Measurements from ENCODE around the gene CD300LG. TPM values are rescaled to one million over a fixed set of nuclear protein-coding genes. Genes with fewer than 3 reads are reported as not detected.

Gene CD300LG
- polyA plus RNA-seq, 3 donors = not detected

- H3K27ac ChIP-seq (ENCODE audit: low read depth in 1 of 2, low read length in 2 of 2) = no peak overlapping the region
- H3K4me2 ChIP-seq (replicated peaks; ENCODE audit: extremely low read depth, low read length, poor library complexity, severe bottlenecking) = no peak overlapping the region
- Mint-ChIP-seq H3K36me3 (no peaks in the 10 kb centered on the region), H3K27me3 (ENCODE audit: low read depth in 3 of 3) (peaks cover 0 to 8% (median 3%) of the 10 kb centered on the region in 3 donors), H3K9me3 (peaks cover 0 to 9% (median 2%) of the 10 kb centered on the region in 7 donors), H3K4me3 (no peak overlapping the region), H3K4me1 (peaks cover 5% of the 10 kb centered on the region), H3K27ac (peak overlapping the region in 1 of 7 donors; percentile 78)
- no peak overlapping the region for H3K9ac ChIP-seq (ENCODE audit: insufficient read depth, low read length, poor library complexity, severe bottlenecking)
- TF ChIP-seq CTCF (IDR thresholded peaks at IDR 0.05) = no peak
- H3K4me1 ChIP-seq (ENCODE audit: control insufficient read depth in 1 of 2, insufficient read depth in 2 of 2, low read length in 2 of 2) = no peaks in the 10 kb centered on the region
- H3K36me3 ChIP-seq (replicated peaks in 1 of 2; ENCODE audit: control insufficient read depth in 1 of 2, insufficient read depth in 2 of 2, low read length in 2 of 2) = no peaks in the 10 kb centered on the region
- no peaks in the 10 kb centered on the region for H3K27me3 ChIP-seq (ENCODE audit: control insufficient read depth in 2 of 2, insufficient read depth in 2 of 2, low read length in 2 of 2)
- no peak overlapping the region for H2AFZ ChIP-seq (ENCODE audit: insufficient read depth, low read depth, low read length, poor library complexity, severe bottlenecking)
- no peak overlapping the region for H3K4me3 ChIP-seq (replicated peaks in 1 of 3; ENCODE audit: low read depth in 2 of 3, low read length in 3 of 3)
- H3K79me2 ChIP-seq (ENCODE audit: insufficient read depth, low read length) = no peaks in the 10 kb centered on the region
- peaks cover 0 to 7% of the 10 kb centered on the region in 2 donors for H3K9me3 ChIP-seq (replicated peaks in 1 of 2; ENCODE audit: control insufficient read depth in 1 of 2, insufficient read depth in 1 of 2, low read length in 2 of 2)
- no peak for DNase-seq
- intact Hi-C loops (cut with micrococcal nuclease) = no loop called here
- 53% methylated on average over 4 of the region's 9 CpGs for WGBS (ENCODE audit: insufficient coverage)
- no peaks in the 10 kb centered on the region for H4K20me1 ChIP-seq (ENCODE audit: insufficient read depth, low read length)
These were observed 14.1 kb downstream of the CD300LG start for GRCh38 chr17:43860927-43861622.

GRCh38 chr17:43861960-43862359 lies 15.0 kb downstream of the CD300LG start:
- peaks cover 0 to 7% of the 10 kb centered on the region in 2 donors for H3K9me3 ChIP-seq (replicated peaks in 1 of 2; ENCODE audit: control insufficient read depth in 1 of 2, insufficient read depth in 1 of 2, low read length in 2 of 2)
- peaks cover 0 to 1% of the 10 kb centered on the region in 2 donors for H3K4me1 ChIP-seq (ENCODE audit: control insufficient read depth in 1 of 2, insufficient read depth in 2 of 2, low read length in 2 of 2)
- H3K27ac ChIP-seq (ENCODE audit: low read depth in 1 of 2, low read length in 2 of 2) = no peak overlapping the region
- WGBS (ENCODE audit: insufficient coverage) = 100% methylated on average over 6 of the region's 9 CpGs
- DNase-seq = no peak
- no peak overlapping the region for H3K9ac ChIP-seq (ENCODE audit: insufficient read depth, low read length, poor library complexity, severe bottlenecking)
- peaks cover 0 to 5% (median 2%) of the 10 kb centered on the region in 7 donors for H3K9me3 Mint-ChIP-seq
- H3K36me3 Mint-ChIP-seq = no peaks in the 10 kb centered on the region
- H3K27me3 Mint-ChIP-seq (ENCODE audit: low read depth in 3 of 3) = peaks cover 0 to 8% (median 2%) of the 10 kb centered on the region in 3 donors
- H3K79me2 ChIP-seq (ENCODE audit: insufficient read depth, low read length) = no peaks in the 10 kb centered on the region
- H3K27ac Mint-ChIP-seq = no peak overlapping the region
- TF ChIP-seq CTCF (IDR thresholded peaks at IDR 0.05) = no peak
- intact Hi-C loops (cut with micrococcal nuclease) = no loop called here
- H3K4me1 Mint-ChIP-seq = peaks cover 7% of the 10 kb centered on the region
- H3K27me3 ChIP-seq (ENCODE audit: control insufficient read depth in 2 of 2, insufficient read depth in 2 of 2, low read length in 2 of 2) = no peaks in the 10 kb centered on the region
- no peak overlapping the region for H2AFZ ChIP-seq (ENCODE audit: insufficient read depth, low read depth, low read length, poor library complexity, severe bottlenecking)
- no peak overlapping the region for H3K4me3 Mint-ChIP-seq
- no peak overlapping the region for H3K4me3 ChIP-seq (replicated peaks in 1 of 3; ENCODE audit: low read depth in 2 of 3, low read length in 3 of 3)
- no peaks in the 10 kb centered on the region for H3K36me3 ChIP-seq (replicated peaks in 1 of 2; ENCODE audit: control insufficient read depth in 1 of 2, insufficient read depth in 2 of 2, low read length in 2 of 2)
- no peaks in the 10 kb centered on the region for H4K20me1 ChIP-seq (ENCODE audit: insufficient read depth, low read length)
- no peak overlapping the region for H3K4me2 ChIP-seq (replicated peaks; ENCODE audit: extremely low read depth, low read length, poor library complexity, severe bottlenecking)
